ENCODE data around the gene OR5H2.
A peak's percentile ranks its signal among the peaks of the same experiment; 100 is the strongest.

OR5H2 gene

GRCh38 chr3:98282205-98282604, at the start of gene OR5H2:
Gene OR5H2, plus strand, starts transcription at chr3:98282505. Its CDS starts 398 bp downstream, at chr3:98282903.
- TF ChIP-seq CTCF (IDR thresholded peaks at IDR 0.05) = no peak

DNA sequence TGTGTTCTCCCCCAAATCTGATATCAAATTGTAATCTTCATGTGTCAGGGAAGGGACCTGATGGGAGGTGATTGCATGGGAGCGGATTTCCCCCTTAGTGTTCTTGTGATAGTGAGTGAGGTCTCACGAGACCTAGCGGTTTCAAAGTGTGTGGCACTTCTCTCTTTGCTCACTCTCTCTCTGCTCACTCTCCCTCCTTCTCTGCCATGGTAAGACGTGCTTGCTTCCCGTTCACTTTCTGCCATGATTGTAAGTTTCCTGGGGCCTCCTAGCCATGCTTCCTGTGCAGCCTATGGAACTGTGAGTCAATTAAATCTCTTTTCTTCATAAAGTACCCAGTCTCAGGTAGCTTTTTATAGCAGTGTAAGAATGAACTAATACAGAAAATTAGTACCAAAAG, 48.8 kb upstream of the OR5H2 start:
- TF ChIP-seq CTCF (IDR thresholded peaks at IDR 0.05) = no peak

DNA sequence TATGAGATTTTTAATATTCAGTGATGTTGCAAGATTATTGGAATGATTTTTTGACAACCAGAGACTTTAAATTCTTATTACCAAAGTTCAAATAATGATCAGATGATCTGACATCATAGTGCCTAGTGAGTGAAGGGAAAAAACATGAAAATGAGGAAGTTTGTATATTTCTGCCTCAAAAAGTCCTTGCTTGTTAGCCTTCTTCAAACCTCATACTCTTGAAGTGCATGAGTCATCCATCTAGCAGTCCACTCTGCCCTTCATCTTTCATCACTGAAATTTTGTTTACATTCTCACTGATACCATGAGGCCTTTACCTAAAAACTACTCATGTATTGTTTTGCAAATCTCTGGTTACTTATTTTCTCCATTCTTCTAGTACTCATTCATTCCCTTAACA, 42.2 kb upstream of the OR5H2 start:
- no peak for TF ChIP-seq CTCF (IDR thresholded peaks at IDR 0.05)

GRCh38 chr3:98242155-98242554, 40.1 kb upstream of the OR5H2 start:
- TF ChIP-seq CTCF (IDR thresholded peaks at IDR 0.05) = no peak

DNA sequence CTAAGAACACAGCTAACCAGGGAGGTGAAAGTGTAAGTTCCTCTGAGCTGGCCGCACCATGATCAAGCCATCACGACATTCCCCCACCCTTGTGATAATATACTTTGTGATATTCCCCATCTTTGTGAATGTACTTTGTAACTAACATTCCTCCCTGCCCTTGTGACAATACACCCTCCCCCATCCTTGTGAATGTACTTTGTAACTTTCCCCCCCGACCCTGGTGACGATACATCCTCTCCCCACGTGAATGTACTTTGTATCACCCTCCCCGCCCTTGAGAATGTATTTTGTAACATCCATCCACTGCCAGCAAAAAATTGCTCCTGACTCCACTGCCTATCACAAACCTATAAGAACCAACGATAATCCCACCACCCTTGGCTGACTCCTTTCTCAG, 38.5 kb upstream of the OR5H2 start:
- no peak for TF ChIP-seq CTCF (IDR thresholded peaks at IDR 0.05)

GRCh38 chr3:98246142-98246541, 36.2 kb upstream of the OR5H2 start:
- no peak for TF ChIP-seq CTCF (IDR thresholded peaks at IDR 0.05)

GRCh38 chr3:98259707-98260106, 22.6 kb upstream of the OR5H2 start:
- TF ChIP-seq CTCF (IDR thresholded peaks at IDR 0.05) = peak; percentile 36; the same call in 1 of the 2 replicates

GRCh38 chr3:98262046-98262445, 20.3 kb upstream of the OR5H2 start:
- no peak for TF ChIP-seq CTCF (IDR thresholded peaks at IDR 0.05)

Data from LNCAP (cell line).